Measurements from ENCODE around the gene DCLK2. TPM values are rescaled to one million over a fixed set of nuclear protein-coding genes. Genes with fewer than 3 reads are reported as not detected.

Gene DCLK2
- polyA plus RNA-seq, 1 of the 3 experiments (the other 2 are of a cell fraction) = 10.1 TPM

GRCh38 chr4:150117629-150118028 lies 39.4 kb downstream of the DCLK2 start:
- Histone ChIP-seq H3K4me3 (ENCODE audit: low read depth in 2 of 2, low read length in 1 of 2) (no peak overlapping the region), H3K27ac (ENCODE audit: low read depth in 2 of 2, low read length in 1 of 2) (no peak overlapping the region), H3K4me2 (no peak overlapping the region; the same call in 1 of the 2 replicates), H3K9ac (no peak overlapping the region), H3K9me3 (peaks cover 5% of the 10 kb centered on the region; the same call in 1 of the 2 replicates), H3K79me2 (ENCODE audit: insufficient read depth) (peaks cover 91% of the 10 kb centered on the region), H3K4me1 (ENCODE audit: control insufficient read depth in 1 of 2, insufficient read depth in 2 of 2, low read depth in 1 of 2, low read length in 1 of 2) (peaks cover 8 to 17% of the 10 kb centered on the region in 2 experiments), H2AFZ (ENCODE audit: low read depth) (no peak overlapping the region), H3K27me3 (ENCODE audit: insufficient read depth) (no peaks in the 10 kb centered on the region), H3F3A (replicated peaks; ENCODE audit: insufficient read depth) (peaks cover 18% of the 10 kb centered on the region), H3K36me3 (replicated peaks in 1 of 2; ENCODE audit: control insufficient read depth in 1 of 2, insufficient read depth in 2 of 2, low read length in 1 of 2) (peaks cover 0 to 25% of the 10 kb centered on the region in 2 experiments), H3K9me2 (no peaks in the 10 kb centered on the region), H4K20me1 (ENCODE audit: insufficient read depth) (no peaks in the 10 kb centered on the region)
- DNase-seq = no peak
- 58% methylated on average over 3 of the region's 3 CpGs for WGBS (ENCODE audit: low lambda C conversion rate)
- ChIA-PET CTCF (no interaction called here), POLR2A (no interaction called here)
- TF ChIP-seq TEAD4 (IDR thresholded peaks at IDR 0.05; ENCODE audit: borderline replicate concordance, insufficient read depth) = no peak
- no peak for TF ChIP-seq NRF1 (IDR thresholded peaks at IDR 0.05; ENCODE audit: low read depth, low read length)
- no peak for TF ChIP-seq GABPA (IDR thresholded peaks at IDR 0.05; ENCODE audit: low read depth)
- no peak for TF ChIP-seq RXRA (IDR thresholded peaks at IDR 0.05; ENCODE audit: borderline replicate concordance, low read depth)
- TF ChIP-seq REST (IDR thresholded peaks at IDR 0.05; ENCODE audit: low read depth, low read length) = no peak
- no peak for TF ChIP-seq SMC3 (IDR thresholded peaks at IDR 0.05; ENCODE audit: low read depth, low read length)
- no peak for TF ChIP-seq MAX (IDR thresholded peaks at IDR 0.05; ENCODE audit: low read depth)
- no peak for TF ChIP-seq USF2 (IDR thresholded peaks at IDR 0.05; ENCODE audit: borderline replicate concordance, low read depth, low read length)
- TF ChIP-seq POLR2AphosphoS5 (IDR thresholded peaks at IDR 0.05; ENCODE audit: low read depth, low read length) = no peak
- no peak for TF ChIP-seq USF1 (IDR thresholded peaks at IDR 0.05; ENCODE audit: borderline replicate concordance, low read depth)
- TF ChIP-seq RFX5 (IDR thresholded peaks at IDR 0.05; ENCODE audit: low read length) = no peak
- TF ChIP-seq YY1 (IDR thresholded peaks at IDR 0.05; ENCODE audit: low read depth) = no peak
- no peak for TF ChIP-seq JUND (IDR thresholded peaks at IDR 0.05)
- TF ChIP-seq FOXM1 (IDR thresholded peaks at IDR 0.05; ENCODE audit: low read depth) = no peak
- TF ChIP-seq EP300 (IDR thresholded peaks at IDR 0.05; ENCODE audit: borderline replicate concordance in 1 of 2, low read depth in 1 of 2, low read length in 1 of 2) = no peak
- TF ChIP-seq NFIC (IDR thresholded peaks at IDR 0.05; ENCODE audit: borderline replicate concordance) = no peak
- TF ChIP-seq CTCF (IDR thresholded peaks at IDR 0.05) = no peak
- TF ChIP-seq MEF2A (IDR thresholded peaks at IDR 0.05; ENCODE audit: borderline replicate concordance, low read depth) = no peak

Measured in SK-N-SH (cell line).